SH-SY5Y (cell line): ENCODE results near the gene RUBCN.

Experiments
- GATA2 ChIP-seq: IDR thresholded peaks from 2 replicates; pipeline ENCODE4 v1.6.1; 2011; ENCODE audit warnings: mild to moderate bottlenecking, low read depth, low read length
- GATA3 ChIP-seq: IDR thresholded peaks from 2 replicates; pipeline ENCODE4 v1.6.1; 2011; ENCODE audit warnings: low read depth, mild to moderate bottlenecking, low read length, moderate library complexity

RUBCN gene

GRCh38 chr3:197736491-197737318, at the start of gene RUBCN:
Gene RUBCN, minus strand, starts transcription at chr3:197736904. Its CDS starts 185 bp downstream, at chr3:197736719.
- TF ChIP-seq GATA2 (no peak), GATA3 (no peak)

GRCh38 chr3:197784019-197784585, 47.4 kb upstream of the RUBCN start:
- no peak for TF ChIP-seq GATA2
- TF ChIP-seq GATA3: no peak

GRCh38 chr3:197782230-197782629, 45.5 kb upstream of the RUBCN start:
- no peak for TF ChIP-seq GATA3
- no peak for TF ChIP-seq GATA2

GRCh38 chr3:197775317-197775716, 38.6 kb upstream of the RUBCN start:
- TF ChIP-seq GATA2: no peak
- no peak for TF ChIP-seq GATA3

- TF ChIP-seq GATA2 (no peak), GATA3 (no peak)
These were observed 25.1 kb upstream of the RUBCN start for GRCh38 chr3:197761784-197762183.

- TF ChIP-seq GATA3 (no peak), GATA2 (no peak)
These were observed 21.8 kb upstream of the RUBCN start for GRCh38 chr3:197758512-197758911.

GRCh38 chr3:197756704-197757103, 20.0 kb upstream of the RUBCN start:
- TF ChIP-seq GATA2: no peak
- TF ChIP-seq GATA3: no peak

- TF ChIP-seq GATA2: no peak
These were observed 16.6 kb upstream of the RUBCN start for GRCh38 chr3:197753263-197753662.

- TF ChIP-seq GATA2 (no peak), GATA3 (no peak)
These were observed 15.4 kb upstream of the RUBCN start for GRCh38 chr3:197752107-197752506.

- TF ChIP-seq GATA3 (no peak), GATA2 (no peak)
These were observed 14.4 kb upstream of the RUBCN start for GRCh38 chr3:197750858-197751737.

GRCh38 chr3:197750396-197750831, 13.7 kb upstream of the RUBCN start:
- TF ChIP-seq GATA3 (no peak), GATA2 (no peak)

GRCh38 chr3:197749601-197750395, 13.1 kb upstream of the RUBCN start, which contains the start of gene FYTTD1:
Gene FYTTD1, plus strand, starts transcription at chr3:197749883. Its CDS starts 89 bp downstream, at chr3:197749972.
- no peak for TF ChIP-seq GATA3
- TF ChIP-seq GATA2: no peak

GRCh38 chr3:197749315-197749600, 12.6 kb upstream of the RUBCN start:
- TF ChIP-seq GATA2: no peak
- TF ChIP-seq GATA3: no peak
